Fibroblast of lung (primary cell): Measurements from ENCODE around the gene BCCIP. TPM values are rescaled to one million over a fixed set of nuclear protein-coding genes. Genes with fewer than 3 reads are reported as not detected.

Source experiments
- DNase-seq, 2 donors: peaks; one replicate each; pipeline versions ENCODE4 v3.0.0 to v3.0.0-alpha.2; 2010; ENCODE audit warnings: low read depth in 2 of 2
- H2AFZ ChIP-seq: 2 replicates; pipeline ENCODE4 v1.5.1; 2012; ENCODE audit warnings: low read length, control low read depth, inconsistent platforms
- H3K27ac ChIP-seq: 2 replicates; pipeline ENCODE4 v1.5.1; 2011; ENCODE audit warnings: low read length, control low read depth; ENCODE audit not compliant: insufficient read depth
- H3K27me3 ChIP-seq: 2 replicates; pipeline ENCODE4 v1.5.1; 2011; ENCODE audit warnings: mild to moderate bottlenecking, low read length; ENCODE audit not compliant: control insufficient read depth, insufficient read depth
- H3K36me3 ChIP-seq: 2 replicates; pipeline ENCODE4 v1.5.1; 2011; ENCODE audit warnings: low read length; ENCODE audit not compliant: control insufficient read depth, insufficient read depth
- H3K4me1 ChIP-seq: 2 replicates; pipeline ENCODE4 v1.5.1; 2011; ENCODE audit warnings: low read length; ENCODE audit not compliant: control insufficient read depth, insufficient read depth; ENCODE audit errors: extremely low read depth
- H3K4me2 ChIP-seq: 2 replicates; pipeline ENCODE4 v1.5.1; 2011; ENCODE audit warnings: low read length, control low read depth; ENCODE audit not compliant: insufficient read depth; ENCODE audit errors: extremely low read depth
- H3K4me3 ChIP-seq, 4 experiments: fragments of 200-600 bp in 1 of 4; sonication (generic) in 1 of 4; replicated peaks in 1 of 4; 2 replicates each; pipeline ENCODE4 v1.5.1; 2011 to 2016; ENCODE audit warnings: low read length in 4 of 4, low read depth in 3 of 4, mild to moderate bottlenecking in 3 of 4, control low read depth in 2 of 4, inconsistent platforms in 1 of 4, mixed read lengths in 1 of 4; ENCODE audit not compliant: insufficient read depth in 1 of 4; ENCODE audit errors: control extremely low read depth in 1 of 4
- H3K79me2 ChIP-seq: 2 replicates; pipeline ENCODE4 v1.5.1; 2012; ENCODE audit warnings: mild to moderate bottlenecking, low read length, inconsistent platforms; ENCODE audit not compliant: control insufficient read depth, insufficient read depth
- H3K9ac ChIP-seq: 2 replicates; pipeline ENCODE4 v1.5.1; 2011; ENCODE audit warnings: mild to moderate bottlenecking, low read length, control low read depth; ENCODE audit not compliant: insufficient read depth
- H3K9me3 ChIP-seq: 2 replicates; pipeline ENCODE4 v1.5.1; 2012; ENCODE audit warnings: low read depth, low read length; ENCODE audit not compliant: control insufficient read depth, insufficient read depth
- H4K20me1 ChIP-seq: 2 replicates; pipeline ENCODE4 v1.5.1; 2011; ENCODE audit warnings: low read length; ENCODE audit not compliant: control insufficient read depth, insufficient read depth; ENCODE audit errors: extremely low read depth
- CTCF ChIP-seq, 2 donors: IDR thresholded peaks in 1 of 2; conservative IDR thresholded peaks in 1 of 2; 1 replicate in 1 of 2; 2 replicates in 1 of 2; pipeline ENCODE4 v1.5.1; 2011 to 2012; ENCODE audit warnings: low read length in 2 of 2, control low read depth in 1 of 2, inconsistent platforms in 1 of 2, low read depth in 1 of 2, mild to moderate bottlenecking in 1 of 2
- EZH2 ChIP-seq: IDR thresholded peaks from 2 replicates; pipeline ENCODE4 v1.5.1; 2012; ENCODE audit warnings: low read length, control low read depth, mild to moderate bottlenecking; ENCODE audit errors: missing control alignments
- polyA plus RNA-seq, 2 donors: library from polyadenylated mRNA; depleted of rRNA in 1 of 2; stranded (reverse) in 1 of 2; unstranded in 1 of 2; fragments of >200 nt; gene quantifications; 2 replicates each; pipeline ENCODE4 v1.2.1, GENCODE V29; 2011 to 2012; ENCODE audit warnings: missing spikeins in 1 of 2
- total RNA-seq: library from RNA; depleted of rRNA; stranded (reverse); fragments of >200 nt; gene quantifications from 2 replicates; pipeline ENCODE4 v1.2.1, GENCODE V29; 2014

The BCCIP gene
- total and polyA plus RNA-seq, 2 donors (not counting 1 experiment from before 2014, with no cell fraction given): 32.0 to 72.2 TPM

GRCh38 chr10:125816548-125816947, 6.8 kb upstream of the BCCIP start:
- no peak overlapping the region for H3K4me3 ChIP-seq
- no peak for TF ChIP-seq CTCF (conservative IDR thresholded peaks at IDR 0.05 in 1 of 2, IDR thresholded peaks at IDR 0.05 in 1 of 2; ENCODE audit: low read depth in 1 of 2, low read length in 2 of 2)
- no peak for TF ChIP-seq EZH2
- no peaks in the 10 kb centered on the region for H4K20me1 ChIP-seq
- peaks cover 2% of the 10 kb centered on the region for H3K36me3 ChIP-seq
- no peak overlapping the region for H3K27ac ChIP-seq
- no peak overlapping the region for H3K9ac ChIP-seq
- no peaks in the 10 kb centered on the region for H3K27me3 ChIP-seq
- H3K4me1 ChIP-seq: no peaks in the 10 kb centered on the region
- no peaks in the 10 kb centered on the region for H3K79me2 ChIP-seq
- no peak for DNase-seq
- no peak overlapping the region for H2AFZ ChIP-seq
- H3K9me3 ChIP-seq: no peaks in the 10 kb centered on the region
- no peak overlapping the region for H3K4me2 ChIP-seq

- Histone ChIP-seq H3K27me3 (no peaks in the 10 kb centered on the region), H2AFZ (no peak overlapping the region), H3K36me3 (peaks cover 2% of the 10 kb centered on the region), H4K20me1 (no peaks in the 10 kb centered on the region), H3K4me3 (no peak overlapping the region), H3K79me2 (peaks cover 6% of the 10 kb centered on the region), H3K9ac (no peak overlapping the region), H3K9me3 (no peaks in the 10 kb centered on the region), H3K27ac (no peak overlapping the region), H3K4me2 (no peak overlapping the region), H3K4me1 (peaks cover 2% of the 10 kb centered on the region)
- DNase-seq: no peak
- TF ChIP-seq EZH2 (no peak), CTCF (conservative IDR thresholded peaks at IDR 0.05 in 1 of 2, IDR thresholded peaks at IDR 0.05 in 1 of 2; ENCODE audit: low read depth in 1 of 2, low read length in 2 of 2) (no peak)
Observed at GRCh38 chr10:125817337-125817946, 5.9 kb upstream of the BCCIP start.

- Histone ChIP-seq H3K27me3 (no peaks in the 10 kb centered on the region), H3K4me3 (no peak overlapping the region), H3K9ac (no peak overlapping the region), H4K20me1 (no peaks in the 10 kb centered on the region), H3K4me2 (no peak overlapping the region), H3K27ac (no peak overlapping the region), H3K4me1 (peaks cover 10% of the 10 kb centered on the region), H3K36me3 (peaks cover 1% of the 10 kb centered on the region), H3K9me3 (no peaks in the 10 kb centered on the region), H2AFZ (no peak overlapping the region), H3K79me2 (peaks cover 34% of the 10 kb centered on the region)
- no peak for DNase-seq
- TF ChIP-seq EZH2 (no peak), CTCF (conservative IDR thresholded peaks at IDR 0.05 in 1 of 2, IDR thresholded peaks at IDR 0.05 in 1 of 2; ENCODE audit: low read depth in 1 of 2, low read length in 2 of 2) (no peak)
Observed at GRCh38 chr10:125820701-125821100, 2.6 kb upstream of the BCCIP start.
